ENCODE measurements around the gene SHANK3.

- TF ChIP-seq, protein P1, sequence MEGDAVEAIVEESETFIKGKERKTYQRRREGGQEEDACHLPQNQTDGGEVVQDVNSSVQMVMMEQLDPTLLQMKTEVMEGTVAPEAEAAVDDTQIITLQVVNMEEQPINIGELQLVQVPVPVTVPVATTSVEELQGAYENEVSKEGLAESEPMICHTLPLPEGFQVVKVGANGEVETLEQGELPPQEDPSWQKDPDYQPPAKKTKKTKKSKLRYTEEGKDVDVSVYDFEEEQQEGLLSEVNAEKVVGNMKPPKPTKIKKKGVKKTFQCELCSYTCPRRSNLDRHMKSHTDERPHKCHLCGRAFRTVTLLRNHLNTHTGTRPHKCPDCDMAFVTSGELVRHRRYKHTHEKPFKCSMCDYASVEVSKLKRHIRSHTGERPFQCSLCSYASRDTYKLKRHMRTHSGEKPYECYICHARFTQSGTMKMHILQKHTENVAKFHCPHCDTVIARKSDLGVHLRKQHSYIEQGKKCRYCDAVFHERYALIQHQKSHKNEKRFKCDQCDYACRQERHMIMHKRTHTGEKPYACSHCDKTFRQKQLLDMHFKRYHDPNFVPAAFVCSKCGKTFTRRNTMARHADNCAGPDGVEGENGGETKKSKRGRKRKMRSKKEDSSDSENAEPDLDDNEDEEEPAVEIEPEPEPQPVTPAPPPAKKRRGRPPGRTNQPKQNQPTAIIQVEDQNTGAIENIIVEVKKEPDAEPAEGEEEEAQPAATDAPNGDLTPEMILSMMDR (IDR thresholded peaks at IDR 0.05), result no peak
- no peak for TF ChIP-seq POLR2A (IDR thresholded peaks at IDR 0.05)
Measured at GRCh38 chr22:50703726-50704509, 31.3 kb downstream of the SHANK3 start.
